ENCODE data around the gene GZMH. TPM values are rescaled to one million over a fixed set of nuclear protein-coding genes. Genes with fewer than 3 reads are reported as not detected.

GZMH gene
- polyA plus RNA-seq = not detected in 2 replicates

GRCh38 chr14:24609655-24610344, at the start of gene GZMH:
GZMH (minus strand) TSS chr14:24609685; CDS start chr14:24609613, 72 bp downstream.

GRCh38 chr14:24634158-24634557, 24.7 kb upstream of the GZMH start, which contains the start of gene GZMB:
GZMB (minus strand) TSS chr14:24634190; CDS start chr14:24634160, 30 bp downstream.

GRCh38 chr14:24576182-24576581, 33.3 kb downstream of the GZMH start, which contains the start of gene CTSG:
CTSG (minus strand) TSS chr14:24576250; CDS start chr14:24576223, 27 bp downstream.

Other genes starting within 250 kb of the GZMH start
- 0.81 and 6.9 TPM in 2 replicates for gene NFATC4, start 241.5 kb downstream of the GZMH start, polyA plus RNA-seq
- 0.05 and 0.87 TPM in 2 replicates for gene NYNRIN, start 210.7 kb downstream of the GZMH start, polyA plus RNA-seq
- gene CBLN3, start 180.0 kb downstream of the GZMH start, polyA plus RNA-seq = 2.9 and 5.2 TPM in 2 replicates
- gene KHNYN, start 179.7 kb downstream of the GZMH start, polyA plus RNA-seq = 0.28 and 0.52 TPM in 2 replicates
- 100 and 109 TPM in 2 replicates for gene SDR39U1, start 166.9 kb downstream of the GZMH start, polyA plus RNA-seq
- gene CMA1, start 101.4 kb downstream of the GZMH start, polyA plus RNA-seq = not detected in 2 replicates
- gene CTSG, start 33.4 kb downstream of the GZMH start, polyA plus RNA-seq = not detected in 2 replicates
- not detected in 2 replicates for gene GZMB, start 24.5 kb upstream of the GZMH start, polyA plus RNA-seq